Thyroid gland (tissue), 4 donors: ENCODE measurements around the gene KRTAP5-2.

Source experiments
- POLR2A ChIP-seq, 2 donors: fragments of 450-650 bp; IDR thresholded peaks; one replicate each; pipeline ENCODE4 v1.6.1; 2017; ENCODE audit warnings: antibody characterized with exemption in 2 of 2, mild to moderate bottlenecking in 2 of 2, moderate library complexity in 1 of 2
- TF ChIP-seq, protein P1 (sequence below), 6 experiments: fragments of 200-600 bp in 3 of 6; fragments of 450-650 bp in 3 of 6; sonication (generic) in 3 of 6; IDR thresholded peaks; one replicate each; pipeline ENCODE4 v1.5.1; 2016 to 2019; ENCODE audit warnings: antibody characterized with exemption in 6 of 6, mild to moderate bottlenecking in 2 of 6, inconsistent platforms in 1 of 6, moderate library complexity in 1 of 6

DNA sequence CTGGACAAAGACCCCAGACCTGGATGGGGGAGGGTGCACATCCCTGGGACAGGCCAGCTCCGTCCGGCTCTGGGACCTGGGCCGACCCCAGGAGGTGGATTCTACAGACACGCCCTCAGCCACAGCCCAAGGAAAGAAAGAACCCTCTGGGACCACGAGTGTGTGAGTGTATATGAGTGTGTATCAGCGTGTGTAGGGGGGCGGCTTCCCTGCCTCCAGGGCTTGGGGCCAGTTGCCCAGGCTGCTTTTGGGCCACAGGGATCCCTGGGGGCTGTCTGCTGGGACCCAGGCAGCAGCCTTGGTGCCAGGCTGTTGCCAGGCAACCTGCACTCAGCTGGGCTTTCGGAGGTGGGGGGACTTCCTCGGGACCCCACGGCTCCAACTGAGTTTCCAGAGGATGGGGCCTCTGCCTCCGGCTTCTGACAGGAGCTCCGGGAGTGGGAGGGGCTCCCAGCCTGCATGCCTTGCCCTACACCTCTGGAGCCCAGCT is 34.9 kb downstream of the KRTAP5-2 start:
- TF ChIP-seq, protein P1, sequence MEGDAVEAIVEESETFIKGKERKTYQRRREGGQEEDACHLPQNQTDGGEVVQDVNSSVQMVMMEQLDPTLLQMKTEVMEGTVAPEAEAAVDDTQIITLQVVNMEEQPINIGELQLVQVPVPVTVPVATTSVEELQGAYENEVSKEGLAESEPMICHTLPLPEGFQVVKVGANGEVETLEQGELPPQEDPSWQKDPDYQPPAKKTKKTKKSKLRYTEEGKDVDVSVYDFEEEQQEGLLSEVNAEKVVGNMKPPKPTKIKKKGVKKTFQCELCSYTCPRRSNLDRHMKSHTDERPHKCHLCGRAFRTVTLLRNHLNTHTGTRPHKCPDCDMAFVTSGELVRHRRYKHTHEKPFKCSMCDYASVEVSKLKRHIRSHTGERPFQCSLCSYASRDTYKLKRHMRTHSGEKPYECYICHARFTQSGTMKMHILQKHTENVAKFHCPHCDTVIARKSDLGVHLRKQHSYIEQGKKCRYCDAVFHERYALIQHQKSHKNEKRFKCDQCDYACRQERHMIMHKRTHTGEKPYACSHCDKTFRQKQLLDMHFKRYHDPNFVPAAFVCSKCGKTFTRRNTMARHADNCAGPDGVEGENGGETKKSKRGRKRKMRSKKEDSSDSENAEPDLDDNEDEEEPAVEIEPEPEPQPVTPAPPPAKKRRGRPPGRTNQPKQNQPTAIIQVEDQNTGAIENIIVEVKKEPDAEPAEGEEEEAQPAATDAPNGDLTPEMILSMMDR (IDR thresholded peaks at IDR 0.05): no peak
- no peak for TF ChIP-seq POLR2A (IDR thresholded peaks at IDR 0.05)
